Fibroblast of skin of left quadriceps (primary cell): ENCODE data around the gene BPGM.
A peak's percentile ranks its signal among the peaks of the same experiment; 100 is the strongest.
"Not testable (repeated sequence)": the region's sequence is repeated elsewhere in the genome, so short reads cannot be mapped to it uniquely, and the experiment has no call there.

ENCODE experiments used
- DNase-seq, 2 experiments: peaks; one replicate each; pipeline ENCODE4 v3.0.0-alpha.2; 2013; ENCODE audit warnings: low read depth in 2 of 2

The BPGM gene

DNA sequence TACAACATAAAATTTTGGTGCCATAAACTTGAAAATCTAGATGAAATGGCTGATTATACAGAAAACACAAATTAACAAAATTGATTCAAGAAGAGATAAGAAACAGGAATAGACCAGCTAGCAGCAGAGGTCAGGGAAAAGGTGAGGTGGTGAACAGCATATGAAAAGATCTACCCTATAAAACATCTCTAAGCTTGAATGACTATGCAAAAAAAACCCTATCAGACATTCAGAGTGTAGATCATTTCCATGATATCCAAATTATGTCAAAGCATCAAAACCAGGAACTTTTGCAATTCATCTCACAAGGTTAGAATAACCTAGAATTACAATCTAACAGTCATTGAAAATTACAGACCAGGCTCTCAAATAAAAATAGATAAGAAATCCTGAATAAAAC lies 14.6 kb upstream of the BPGM start:
- DNase-seq: no peak

DNA sequence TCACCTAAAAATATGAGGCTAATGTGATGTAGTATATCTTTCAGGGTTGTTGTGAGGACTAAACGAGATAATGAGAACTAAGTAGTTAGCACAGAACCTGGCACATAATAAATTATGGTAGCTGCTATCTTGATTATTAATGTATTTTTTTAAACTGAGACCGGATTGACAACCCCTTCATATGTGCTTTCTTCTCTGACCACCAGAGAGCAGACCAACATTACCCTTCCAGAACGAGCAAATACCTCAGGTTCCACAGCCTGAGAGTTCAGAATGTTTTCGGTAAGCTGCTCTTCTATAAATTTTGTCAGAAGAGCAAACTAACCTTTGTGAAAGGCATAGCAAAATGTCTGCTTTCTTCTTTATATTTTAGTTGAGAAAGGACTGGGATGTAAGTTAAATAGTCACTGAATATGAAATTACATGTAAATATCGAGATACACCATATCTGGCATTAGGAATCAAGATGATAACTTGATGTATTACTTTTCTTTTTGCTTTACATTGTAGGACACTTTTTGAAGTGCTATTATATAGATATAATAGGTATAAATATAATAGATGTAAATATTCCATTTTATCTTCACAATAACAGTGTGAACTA lies 13.6 kb upstream of the BPGM start:
- DNase-seq: no peak

DNA sequence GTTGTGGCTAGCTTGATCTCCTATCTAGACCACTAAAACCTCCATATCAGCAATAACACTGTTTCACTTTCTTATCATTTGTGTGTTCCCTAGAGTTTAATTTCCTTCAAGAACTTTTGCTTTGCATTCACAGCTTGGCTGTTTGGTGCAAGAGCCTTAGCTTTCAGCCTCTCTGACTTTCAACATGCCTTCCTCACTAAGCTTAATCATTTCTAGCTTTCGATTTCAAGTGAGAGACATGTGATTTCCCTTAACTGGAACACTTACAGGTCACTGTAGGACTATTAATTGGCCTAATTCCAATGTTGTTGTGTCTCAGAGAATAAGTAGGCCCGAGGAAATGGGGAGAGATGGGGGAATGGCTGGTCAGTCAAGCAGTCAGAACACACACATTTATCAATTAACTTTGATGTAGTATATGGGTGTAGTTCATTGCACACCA lies 10.6 kb upstream of the BPGM start:
- DNase-seq: no peak

DNA sequence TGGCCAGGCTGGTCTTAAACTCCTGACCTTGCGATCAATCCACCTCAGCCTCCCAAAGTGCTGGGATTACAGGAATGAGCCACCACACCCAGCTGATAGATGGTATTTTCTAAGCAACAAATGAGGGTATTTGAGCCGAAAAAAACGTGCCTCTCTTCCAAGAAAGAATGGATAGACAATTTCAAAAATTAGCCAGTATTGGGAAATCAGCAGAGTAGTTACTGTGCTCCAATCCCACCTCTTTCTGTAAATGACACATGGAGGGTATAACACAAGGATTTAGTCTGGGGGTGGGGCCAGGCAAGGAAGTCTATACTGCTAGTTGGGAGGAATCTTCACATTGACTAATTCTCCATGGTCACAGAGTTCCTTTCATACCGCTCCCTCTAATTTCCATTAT lies 9.2 kb upstream of the BPGM start:
- DNase-seq: no peak

DNA sequence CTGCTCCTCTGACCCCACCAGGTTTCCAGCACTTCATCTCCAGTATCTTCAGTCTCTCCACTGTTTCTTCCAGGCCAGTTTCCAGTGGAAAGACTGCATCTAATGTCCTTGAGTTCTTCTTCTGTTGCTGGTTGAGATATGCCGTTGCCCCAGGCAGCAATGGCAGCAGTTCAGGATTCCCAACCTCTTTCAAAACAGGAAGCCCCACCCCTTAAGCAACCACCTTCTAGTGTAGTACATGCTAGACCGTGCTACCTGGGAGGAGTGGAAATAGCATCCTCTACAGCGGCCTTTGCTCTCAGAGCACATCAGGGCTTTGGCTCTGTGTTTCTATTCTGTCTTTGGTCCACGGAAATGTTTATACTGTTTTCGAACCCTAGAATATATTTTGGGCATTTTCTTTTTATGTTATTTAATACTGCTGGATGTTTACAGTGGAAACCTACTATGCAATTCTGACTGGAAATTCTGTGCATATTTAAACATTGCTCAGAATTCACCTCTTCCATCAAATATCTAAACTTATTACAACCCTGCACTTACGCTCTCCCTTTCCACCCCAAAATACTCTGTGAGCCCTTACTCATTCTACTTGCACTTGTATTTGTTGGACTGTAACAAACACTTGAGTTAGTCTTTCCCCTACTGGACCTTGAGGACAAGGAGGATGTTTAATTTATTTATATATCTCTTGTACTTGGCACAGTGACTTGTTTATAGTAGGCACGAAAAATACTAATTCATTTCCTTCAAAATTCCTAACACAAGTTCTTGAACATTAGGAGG lies 8.5 kb upstream of the BPGM start:
- DNase-seq: no peak

DNA sequence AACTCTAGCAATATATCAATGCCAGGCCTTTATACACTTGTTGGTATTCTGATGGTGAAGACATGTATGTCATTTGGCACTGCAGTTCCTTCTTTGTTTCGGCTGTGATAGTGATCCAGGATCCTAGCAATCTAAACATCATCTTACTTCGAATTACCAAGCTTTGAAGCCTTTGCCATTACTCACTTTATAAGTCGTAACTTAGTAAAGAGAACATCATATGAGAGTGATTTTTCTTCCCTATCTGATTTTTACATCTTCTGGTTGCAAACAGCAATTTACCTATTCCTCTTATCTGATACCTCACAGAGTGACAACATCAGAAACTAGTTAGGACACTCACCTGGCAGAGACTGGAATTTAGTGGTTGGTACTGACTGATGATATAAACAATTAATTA lies 7.6 kb upstream of the BPGM start:
- no peak for DNase-seq

DNA sequence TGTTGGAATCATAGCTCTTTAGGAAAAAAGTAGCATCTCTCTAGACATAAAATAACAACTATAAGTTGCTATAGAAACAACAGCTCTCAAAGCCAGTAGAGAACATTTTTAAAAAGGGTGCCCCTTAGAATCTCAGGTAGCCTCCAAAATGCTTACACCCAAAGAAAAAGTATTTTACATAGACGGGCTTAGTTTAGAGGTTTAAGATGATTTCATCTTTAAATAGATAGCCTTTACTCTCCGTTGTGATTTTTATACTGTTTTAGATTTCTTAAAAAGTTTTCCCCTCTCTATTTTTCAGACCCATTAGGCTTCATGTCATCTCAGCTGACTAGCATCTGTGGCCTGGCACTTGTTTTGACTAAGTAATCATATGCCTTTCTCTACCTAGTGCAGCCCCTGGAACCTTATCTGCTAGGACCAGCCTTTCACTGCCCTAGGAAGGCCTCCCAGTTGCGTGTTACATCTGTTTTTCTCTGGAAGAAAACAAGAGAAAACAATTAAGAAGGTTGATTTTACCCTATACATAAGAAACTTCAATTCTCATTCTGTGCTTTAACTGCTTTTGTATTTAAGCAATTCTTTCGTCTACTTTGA lies 6.9 kb upstream of the BPGM start:
- no peak for DNase-seq

DNA sequence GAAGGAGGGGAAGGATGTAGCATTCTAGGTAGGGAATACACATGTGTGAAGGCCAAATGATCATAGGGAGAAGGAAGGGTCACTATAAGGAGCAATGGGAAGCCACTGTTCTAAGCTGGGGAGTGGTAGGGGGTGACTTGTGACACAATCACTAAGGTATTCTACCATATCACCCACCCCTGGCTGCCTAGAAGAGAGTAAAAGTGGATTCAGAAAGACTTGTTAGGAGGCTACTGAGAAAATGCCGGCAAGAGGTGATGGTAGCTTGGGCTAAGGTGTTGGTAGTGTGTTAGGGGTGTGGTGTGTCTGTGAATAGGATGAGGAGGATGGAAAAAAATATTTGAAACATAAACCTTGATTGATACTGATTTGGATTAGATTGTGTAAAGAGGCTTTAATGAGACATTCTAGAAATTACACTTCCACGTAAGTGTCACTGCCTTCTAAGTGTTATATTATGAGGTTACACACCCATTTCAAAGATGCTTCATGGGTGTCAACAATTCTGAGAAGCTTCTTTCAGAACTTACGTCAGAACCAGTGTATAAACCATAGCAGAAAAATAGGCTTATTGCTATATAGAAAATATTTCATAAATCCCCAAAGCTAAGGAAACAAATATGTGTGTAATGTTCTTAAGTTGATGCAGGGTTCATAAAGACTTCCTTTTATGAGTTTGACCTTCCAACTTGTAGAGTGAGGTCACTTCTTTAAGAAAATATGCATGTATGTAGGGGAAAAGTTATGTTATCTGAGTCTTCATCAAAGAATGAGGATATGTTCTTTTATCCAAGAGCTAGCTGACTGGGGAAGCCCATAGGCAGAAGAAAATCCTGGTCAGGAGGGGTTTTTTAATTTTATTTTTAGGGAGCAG lies 5.6 kb upstream of the BPGM start:
- no peak for DNase-seq

DNA sequence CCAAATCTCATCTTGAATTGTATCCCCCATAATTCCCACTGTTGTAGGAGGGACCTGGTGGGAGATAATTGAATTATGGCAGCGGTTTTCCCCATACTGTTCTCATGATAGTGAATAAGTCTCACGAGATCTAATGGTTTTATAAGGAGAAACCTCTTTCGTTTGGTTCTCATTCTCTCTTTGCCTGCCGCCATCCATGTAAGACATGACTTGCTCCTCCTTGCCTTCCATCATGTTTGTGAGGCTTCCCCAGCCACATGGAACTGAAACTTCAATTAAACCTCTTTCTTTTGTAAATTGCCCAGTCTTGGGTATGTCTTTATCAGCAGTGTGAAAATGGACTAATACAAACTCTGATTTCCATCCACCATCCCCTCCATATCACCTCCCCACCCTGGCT lies 4.7 kb upstream of the BPGM start:
- DNase-seq: not testable (repeated sequence)

DNA sequence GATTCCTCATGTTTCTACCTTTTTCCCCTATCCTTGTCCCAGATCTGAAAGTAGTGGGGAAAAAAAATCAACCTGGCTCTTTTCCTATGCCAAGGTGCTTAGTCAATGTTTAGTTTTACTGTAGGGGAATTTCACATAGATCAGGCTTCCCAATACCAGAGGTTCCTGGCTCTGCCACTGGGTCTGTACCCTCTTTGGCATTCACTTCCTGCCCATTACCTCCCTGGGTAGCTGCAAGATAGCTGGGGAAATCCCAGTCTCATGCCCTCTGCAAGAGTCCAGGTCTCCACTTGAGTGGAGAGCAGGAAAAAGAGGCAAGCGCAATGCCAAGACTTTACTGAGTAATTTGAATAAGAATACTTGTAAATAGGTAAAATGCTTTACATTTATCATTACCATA lies 3.5 kb upstream of the BPGM start:
- DNase-seq: no peak

DNA sequence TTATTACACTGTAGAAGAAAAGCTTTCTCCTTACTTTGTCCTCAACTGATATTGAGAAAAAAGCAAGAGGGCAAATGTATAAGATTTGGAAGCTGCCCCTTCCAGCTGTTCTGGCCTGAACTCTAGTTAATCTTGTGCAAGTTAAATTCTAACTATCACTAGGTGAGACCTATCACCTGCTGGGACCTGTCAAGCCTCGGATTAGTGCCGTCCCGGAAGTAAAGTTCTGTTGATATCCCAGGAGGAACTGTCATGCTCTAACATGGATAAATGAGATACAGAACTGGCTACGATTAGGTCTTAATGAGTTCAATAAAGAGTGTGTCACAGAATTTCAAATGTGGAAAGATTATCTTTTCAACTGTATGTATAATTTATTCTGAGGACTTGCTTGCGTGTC lies 1.2 kb upstream of the BPGM start:
- no peak for DNase-seq

DNA sequence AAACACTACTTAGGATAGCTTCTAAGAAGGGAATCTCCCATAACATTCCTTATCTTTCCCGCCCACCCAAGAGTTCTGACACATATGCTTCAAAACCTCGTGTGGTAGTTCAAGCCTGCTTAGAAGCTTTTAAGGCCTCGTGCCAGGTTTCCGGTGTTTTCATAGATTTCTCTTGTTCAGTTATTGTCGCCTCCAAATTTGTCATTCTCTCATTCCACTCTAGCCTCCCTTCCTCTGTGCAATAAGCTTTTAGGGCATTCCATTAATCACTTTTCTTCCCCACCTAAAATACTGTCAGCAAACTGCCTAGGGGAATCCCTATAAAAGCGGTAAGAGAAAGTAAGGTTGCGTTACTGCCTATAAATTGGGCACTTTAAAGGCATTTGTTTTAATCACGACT lies 718 bp upstream of the BPGM start:
- DNase-seq: no peak

DNA sequence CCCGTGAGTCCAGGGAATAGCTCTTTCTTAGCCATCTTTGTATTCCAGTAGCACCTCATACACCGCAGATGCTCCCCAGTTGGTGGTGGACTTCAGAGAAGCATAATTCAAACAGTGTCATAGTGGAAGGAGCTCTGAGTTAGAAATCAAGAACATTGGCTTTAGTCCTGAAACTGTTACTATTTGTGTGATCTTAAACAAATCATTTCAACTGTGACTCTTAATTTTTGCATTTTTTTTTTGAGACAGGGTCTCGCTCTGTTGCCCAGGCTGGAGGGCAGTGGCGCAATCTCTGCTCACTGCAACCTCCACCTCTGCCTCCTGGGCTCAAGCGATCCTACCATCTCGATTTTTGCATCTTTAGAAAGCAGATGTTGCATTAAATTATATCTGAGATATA lies 1.8 kb downstream of the BPGM start:
- no peak for DNase-seq

DNA sequence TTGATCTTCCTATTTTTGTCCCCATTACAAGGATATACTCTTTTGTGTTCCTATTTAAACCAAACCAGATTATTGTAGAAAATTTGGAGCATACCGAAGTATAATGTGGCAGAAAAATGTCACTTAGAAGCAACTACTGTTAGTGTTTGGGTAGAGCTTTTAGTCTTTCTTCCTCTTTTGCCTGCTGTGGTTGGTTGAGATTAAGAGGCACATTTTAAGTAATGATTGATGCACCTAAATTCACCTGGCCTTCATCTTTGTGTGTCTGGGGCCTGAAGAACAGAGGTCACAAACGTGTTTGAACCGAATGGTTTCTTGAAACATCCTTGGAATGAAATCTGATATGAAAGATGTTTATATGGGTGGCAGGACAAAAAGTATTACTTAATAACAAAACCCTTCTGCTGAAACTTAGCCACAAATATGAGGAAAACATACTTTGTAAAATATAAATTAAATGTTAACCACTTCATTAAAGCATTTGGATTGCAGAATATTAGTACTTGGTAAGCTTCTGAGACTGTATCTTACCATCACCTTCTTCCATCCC lies 2.6 kb downstream of the BPGM start:
- DNase-seq: no peak

DNA sequence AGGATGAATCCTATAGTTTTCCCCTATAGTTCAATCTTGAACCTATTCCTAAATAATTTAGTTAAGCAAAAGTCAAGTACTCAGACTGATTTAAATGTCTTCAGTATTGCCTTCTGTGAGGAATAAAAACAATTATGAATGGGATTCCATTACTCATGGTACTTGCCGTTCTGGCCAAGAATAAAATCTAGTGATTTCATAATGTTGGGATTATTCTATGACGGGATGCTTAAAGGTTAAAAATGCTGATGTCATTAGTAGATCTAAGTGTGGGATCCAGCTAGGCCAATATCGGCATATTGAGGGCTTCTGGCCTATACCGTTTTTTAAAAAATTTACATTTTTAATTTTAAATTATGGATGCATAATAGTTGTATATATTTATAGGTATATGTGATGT lies 5.3 kb downstream of the BPGM start:
- DNase-seq: no peak

DNA sequence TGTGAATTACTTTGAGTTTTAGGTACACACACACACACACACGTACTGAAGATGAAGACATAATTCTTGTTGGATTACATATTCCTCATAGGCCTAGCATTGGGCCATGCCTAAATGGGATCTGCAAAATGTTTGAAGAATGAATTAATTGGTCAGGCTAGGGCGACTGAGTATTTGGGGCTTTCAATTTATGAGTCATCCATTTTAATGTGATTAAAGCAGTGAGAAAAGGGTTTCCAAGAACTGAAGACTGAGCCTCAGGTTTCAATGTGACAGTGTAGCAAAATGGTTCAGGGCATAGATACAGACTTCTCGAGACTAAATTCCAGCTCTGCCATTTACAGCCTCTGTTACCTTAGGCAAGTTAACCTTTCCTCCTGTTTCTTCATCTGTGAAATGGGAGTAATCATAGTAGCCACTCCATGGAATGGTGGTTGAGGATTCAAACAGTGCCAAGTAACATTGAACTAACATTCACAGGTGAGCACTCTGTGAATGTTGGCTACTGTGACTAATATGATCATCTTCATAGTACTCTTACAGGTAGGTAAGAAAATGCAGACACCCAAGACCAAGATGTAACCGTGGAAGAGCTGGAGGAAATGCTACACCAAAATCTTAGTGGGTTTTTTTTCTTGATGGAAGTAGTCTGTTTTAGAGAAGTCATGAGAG lies 7.6 kb downstream of the BPGM start:
- no peak for DNase-seq

DNA sequence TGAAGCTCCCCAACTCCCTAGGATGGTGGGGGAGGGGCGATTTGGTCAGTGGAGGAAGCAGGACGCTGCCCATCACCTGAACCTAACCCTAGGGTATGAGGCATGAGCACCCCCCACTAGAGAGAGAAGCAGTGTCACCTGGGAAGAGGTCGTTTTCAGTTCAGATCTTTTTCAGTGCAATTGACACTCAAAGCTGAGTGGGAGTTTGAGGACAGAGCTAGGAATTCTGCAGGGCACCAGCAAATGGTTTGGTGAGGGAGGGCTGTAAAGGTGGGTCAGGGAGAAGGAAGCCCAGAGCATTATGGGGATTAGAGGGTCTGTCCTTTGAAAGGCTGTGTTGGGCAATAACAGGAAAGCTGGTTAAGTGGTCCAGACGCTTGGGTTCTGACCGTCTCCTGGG lies 10.9 kb downstream of the BPGM start:
- DNase-seq: no peak

DNA sequence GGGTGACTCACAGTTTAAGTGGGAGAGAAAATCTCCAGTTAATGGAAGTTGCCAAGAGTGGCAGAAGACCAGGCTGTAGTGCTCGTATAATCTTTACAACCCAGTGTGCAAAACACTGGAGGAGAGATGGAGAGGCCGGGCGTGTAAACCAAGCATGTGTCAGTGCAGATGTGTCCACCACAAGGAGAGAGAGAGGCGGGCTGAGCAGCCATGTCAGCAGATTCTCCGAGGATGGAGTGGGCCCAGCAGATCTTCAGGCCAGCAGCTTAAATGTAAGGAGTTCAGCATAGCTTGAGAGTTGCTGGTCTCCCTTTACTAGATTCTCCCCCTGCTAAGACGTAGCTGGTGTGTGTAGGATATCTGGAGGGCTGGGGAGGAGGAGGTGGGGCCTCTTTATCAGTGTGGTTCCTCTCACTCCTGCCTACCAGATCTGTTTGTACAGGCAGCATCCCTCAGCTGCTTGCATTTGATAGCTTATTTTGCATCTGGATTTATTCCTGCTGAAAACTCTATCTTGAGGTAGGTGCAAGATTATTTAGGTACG lies 13.7 kb downstream of the BPGM start:
- no peak for DNase-seq

DNA sequence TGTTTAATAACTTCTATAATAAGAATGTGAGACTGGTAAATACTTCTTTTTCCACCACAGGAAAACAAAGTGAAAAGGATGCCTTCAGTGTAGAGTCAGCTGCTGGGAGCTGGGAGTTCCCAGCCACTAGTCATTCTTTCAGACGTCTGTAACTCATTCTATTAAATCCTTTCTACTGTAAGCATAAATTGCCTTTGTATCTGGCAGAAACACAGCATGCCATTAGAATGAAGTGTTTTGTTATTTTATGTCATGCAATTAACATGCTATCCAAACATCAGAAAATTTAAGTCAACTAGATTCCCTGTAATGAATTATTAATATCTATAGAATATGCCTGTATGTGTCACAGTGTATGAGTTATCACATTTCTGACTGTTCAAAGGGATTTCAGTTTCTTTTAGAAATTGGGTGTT lies 14.3 kb downstream of the BPGM start:
- DNase-seq: peak; percentile 62 to 68

DNA sequence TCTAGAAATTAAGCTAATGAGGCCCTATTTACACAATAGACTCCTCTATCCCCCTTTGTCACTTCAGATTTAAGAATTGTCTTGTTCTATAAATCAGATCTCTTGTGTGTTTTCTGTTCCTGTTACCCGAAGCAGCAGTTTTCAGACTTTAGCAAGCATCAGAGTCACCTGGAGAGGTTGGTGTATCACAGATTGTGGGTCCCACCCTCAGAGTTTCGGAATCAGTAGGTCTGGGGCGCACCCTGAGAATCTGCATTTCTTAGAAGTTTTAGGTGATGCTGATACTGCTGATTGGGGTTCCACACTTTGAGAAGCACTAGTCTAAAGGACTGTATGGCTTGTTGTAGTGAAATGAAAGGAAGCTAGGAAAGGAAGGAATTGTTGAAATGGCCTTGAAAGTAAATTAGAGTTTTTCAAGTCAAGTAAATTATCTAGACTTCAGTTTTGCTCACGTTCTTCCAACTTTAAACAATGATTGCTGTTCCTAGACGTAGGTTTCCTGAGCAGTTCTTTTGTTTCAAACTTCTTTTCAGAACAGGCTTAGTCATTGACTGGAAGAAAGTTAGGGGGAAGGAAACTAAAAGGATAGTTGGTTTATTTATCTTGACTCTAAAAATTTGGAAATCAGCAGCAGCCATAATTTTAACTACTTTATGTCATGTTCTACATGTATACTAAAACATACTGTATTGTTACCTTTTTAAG lies 15.7 kb downstream of the BPGM start:
- no peak for DNase-seq

DNA sequence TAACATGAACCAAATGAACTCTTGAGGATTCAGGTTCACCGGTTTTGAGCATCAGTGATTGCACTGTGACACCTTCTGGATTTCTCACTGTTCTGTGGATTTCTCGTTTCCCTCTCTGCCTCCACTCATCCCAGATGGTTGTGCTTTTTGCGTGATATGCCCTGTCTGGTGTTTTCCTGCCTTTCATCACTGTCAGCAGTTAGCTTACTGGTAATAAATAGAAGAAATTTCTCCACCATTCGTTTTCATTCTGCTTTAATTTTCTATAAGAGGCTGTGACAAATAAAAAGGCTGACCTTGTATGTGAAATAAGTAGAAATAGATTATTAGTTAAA lies 16.2 kb downstream of the BPGM start:
- DNase-seq: no peak
